GM12891 (cell line): ENCODE results near the gene ACSF3.

Experiments
- PAX5 ChIP-seq: IDR thresholded peaks from 2 replicates; pipeline ENCODE4 v1.6.1; 2011; ENCODE audit warnings: low read length, moderate library complexity, mild to moderate bottlenecking; ENCODE audit not compliant: insufficient read depth, severe bottlenecking
- POLR2A ChIP-seq: IDR thresholded peaks from 2 replicates; pipeline ENCODE4 v1.6.1; 2011; ENCODE audit warnings: low read depth, low read length, control low read depth
- POLR2AphosphoS5 ChIP-seq: IDR thresholded peaks from 2 replicates; pipeline ENCODE4 v1.6.1; 2011; ENCODE audit warnings: low read depth, low read length, control low read depth
- POU2F2 ChIP-seq: IDR thresholded peaks from 2 replicates; pipeline ENCODE4 v1.6.1; 2011; ENCODE audit warnings: low read depth, mild to moderate bottlenecking, control low read depth, low read length, moderate library complexity
- SPI1 ChIP-seq: IDR thresholded peaks from 2 replicates; pipeline ENCODE4 v1.6.1; 2011; ENCODE audit warnings: low read depth, low read length, control low read depth
- TAF1 ChIP-seq: IDR thresholded peaks from 2 replicates; pipeline ENCODE4 v1.6.1; 2011; ENCODE audit warnings: low read depth, low read length, control low read depth

GRCh38 chr16:89191901-89192185 is 98.2 kb downstream of the ACSF3 start:
- TF ChIP-seq POLR2AphosphoS5 (no peak), TAF1 (no peak), POLR2A (no peak), POU2F2 (no peak), SPI1 (no peak), PAX5 (no peak)
